IPS-20b (cell line): ENCODE data around the gene IRF2BP2.
"Not testable (repeated sequence)": the region's sequence is repeated elsewhere in the genome, so short reads cannot be mapped to it uniquely, and the experiment has no call there.

Source experiments
- H3K27ac ChIP-seq: one replicate; pipeline ENCODE4 v1.5.1; 2013; ENCODE audit warnings: low read length
- H3K27me3 ChIP-seq: 2 replicates; pipeline ENCODE4 v1.6.1; 2013; ENCODE audit warnings: mild to moderate bottlenecking, low read length, inconsistent platforms; ENCODE audit not compliant: insufficient read depth
- H3K36me3 ChIP-seq: 2 replicates; pipeline ENCODE4 v1.6.1; 2013; ENCODE audit warnings: low read depth, mild to moderate bottlenecking, inconsistent platforms, low read length, moderate library complexity; ENCODE audit not compliant: insufficient read depth
- H3K4me1 ChIP-seq: 2 replicates; pipeline ENCODE4 v1.6.1; 2013; ENCODE audit warnings: mild to moderate bottlenecking, control low read depth, inconsistent platforms, low read length, moderate library complexity; ENCODE audit not compliant: insufficient read depth
- H3K4me3 ChIP-seq: 2 replicates; pipeline ENCODE4 v1.5.1; 2013; ENCODE audit warnings: mild to moderate bottlenecking, low read length, inconsistent platforms
- H3K9ac ChIP-seq: 2 replicates; pipeline ENCODE4 v1.6.1; 2013; ENCODE audit warnings: low read depth, mild to moderate bottlenecking, inconsistent platforms, low read length, moderate library complexity
- H3K9me3 ChIP-seq: 2 replicates; pipeline ENCODE4 v1.6.1; 2013; ENCODE audit warnings: mild to moderate bottlenecking, low read depth, low read length, inconsistent platforms; ENCODE audit not compliant: insufficient read depth

IRF2BP2 gene

DNA sequence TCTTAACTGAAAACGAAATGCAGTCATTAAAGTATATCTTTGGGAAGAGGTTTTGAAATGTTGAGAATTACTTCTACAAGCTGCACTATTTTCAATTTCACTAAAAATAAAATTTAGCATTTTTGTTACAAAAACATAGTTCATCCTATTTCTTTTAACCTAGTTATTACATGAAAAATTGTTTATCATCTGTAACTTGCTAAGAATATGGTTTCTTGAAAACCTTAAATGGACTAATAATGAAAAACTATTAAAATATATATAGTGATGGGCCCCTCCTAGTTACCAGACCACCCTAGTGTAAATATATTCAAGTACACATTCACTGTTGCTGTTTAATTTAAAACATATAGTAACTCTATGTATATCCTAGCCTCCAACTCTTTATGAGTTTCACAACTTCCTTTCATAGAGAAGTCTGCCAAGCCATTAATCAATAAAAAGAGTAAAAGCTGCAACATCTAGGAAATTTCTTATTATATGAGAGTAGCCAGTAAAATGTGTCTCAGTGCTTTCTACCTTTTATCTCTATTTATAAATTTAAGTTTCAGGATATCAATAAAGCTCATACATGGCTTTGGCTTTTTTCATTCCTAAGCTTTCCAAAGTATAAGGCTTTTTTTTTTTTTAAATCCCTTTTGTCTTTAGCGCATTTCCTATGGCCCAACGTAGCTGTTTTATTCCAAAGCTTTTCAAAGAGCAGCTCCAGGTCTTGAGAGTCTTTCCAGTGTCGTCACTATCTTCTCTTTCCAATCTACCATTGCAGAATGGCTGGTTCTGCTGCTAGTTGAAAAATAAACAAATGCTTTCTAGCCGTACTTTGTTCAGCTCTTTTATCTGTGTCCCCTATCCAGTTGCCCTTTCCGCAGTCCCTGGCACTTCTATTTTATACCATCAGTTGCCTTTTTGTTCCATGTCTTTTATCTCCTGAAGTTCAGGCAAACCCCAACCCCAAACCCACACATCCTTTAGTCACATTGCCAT is 6.5 kb downstream of the IRF2BP2 start:
- Histone ChIP-seq H3K9ac (peak overlapping the region; percentile 23; the same call in 1 of the 2 replicates), H3K27ac (no peak overlapping the region), H3K4me1 (peaks cover 66% of the 10 kb centered on the region), H3K36me3 (peaks cover 48% of the 10 kb centered on the region), H3K9me3 (no peaks in the 10 kb centered on the region), H3K4me3 (peak overlapping the region; percentile 87), H3K27me3 (no peaks in the 10 kb centered on the region)

DNA sequence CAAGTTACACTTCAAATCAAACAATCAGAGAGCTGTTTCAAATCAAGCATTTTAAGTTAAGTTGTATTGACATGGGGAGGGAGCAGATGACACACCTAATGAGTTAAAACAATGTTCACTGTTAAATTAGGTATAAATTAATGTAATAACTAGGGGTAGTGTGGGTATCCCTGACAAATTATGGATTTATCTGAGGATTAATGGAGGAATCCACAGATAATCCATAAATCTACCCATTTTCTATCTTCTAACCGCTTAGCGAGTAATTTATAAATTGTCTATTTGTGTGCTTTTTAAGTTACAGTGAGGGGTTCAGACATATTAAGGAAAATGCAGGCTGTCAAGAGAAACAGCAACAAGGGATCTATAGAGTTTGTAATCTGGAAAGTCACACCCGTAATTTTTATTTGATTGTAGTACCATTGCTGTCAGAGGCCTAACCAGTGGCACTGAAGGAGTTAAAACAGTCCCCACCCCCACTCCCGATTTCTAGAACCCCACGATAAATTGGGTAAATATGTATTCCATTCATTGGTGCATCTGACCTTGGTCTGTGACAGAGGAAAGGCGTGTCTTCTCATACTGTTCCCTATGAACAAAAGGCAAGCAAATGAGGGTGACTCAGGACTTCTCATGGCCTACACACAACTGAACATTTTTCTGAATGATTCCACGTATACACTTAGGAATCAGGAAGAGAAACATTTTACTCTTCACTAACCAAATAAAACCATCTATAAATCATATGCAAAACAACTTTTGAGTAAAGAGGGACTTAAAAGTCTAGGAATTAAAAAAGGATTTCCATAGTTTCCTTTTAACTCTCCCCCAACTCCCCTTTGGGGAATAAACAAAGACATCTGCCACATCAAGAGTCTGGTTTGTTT is 7.4 kb downstream of the IRF2BP2 start:
- Histone ChIP-seq H3K27ac (no peak overlapping the region), H3K36me3 (peaks cover 44% of the 10 kb centered on the region), H3K9ac (peak overlapping the region; percentile 23; the same call in 1 of the 2 replicates), H3K4me1 (peaks cover 62% of the 10 kb centered on the region), H3K4me3 (peak overlapping the region; percentile 87), H3K27me3 (no peaks in the 10 kb centered on the region), H3K9me3 (no peaks in the 10 kb centered on the region)

DNA sequence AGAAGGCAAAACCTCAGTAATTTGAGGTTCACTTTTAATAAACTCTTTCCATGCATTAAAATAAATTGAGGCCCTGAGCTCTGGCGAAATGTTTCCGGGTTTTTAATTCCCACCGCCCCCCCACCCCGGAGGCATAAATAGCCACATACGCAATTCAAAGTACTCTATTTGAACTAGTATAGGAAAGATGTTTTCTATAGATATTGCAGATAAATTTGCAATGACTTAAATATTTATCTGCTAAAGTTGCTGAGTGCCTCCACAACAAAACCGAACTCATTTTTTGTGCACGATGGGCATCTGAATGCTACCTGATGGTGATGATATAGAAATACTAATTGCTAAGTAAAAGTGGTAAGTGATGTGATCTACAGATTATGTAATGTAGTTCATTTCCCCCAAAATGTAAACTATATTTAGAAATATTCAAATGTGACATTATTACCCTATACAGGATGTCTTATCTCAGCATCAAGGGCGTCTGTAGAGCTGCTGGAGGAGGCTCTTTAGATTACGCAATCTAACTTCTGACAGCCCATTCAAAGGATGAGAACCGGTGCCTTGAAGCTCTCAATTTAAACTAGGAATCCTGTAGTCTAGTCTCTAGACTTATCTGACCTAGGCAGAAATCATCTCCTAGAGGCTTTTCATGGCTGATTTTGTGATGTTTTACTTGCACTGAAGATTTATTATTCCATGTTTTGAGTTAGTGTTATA is 8.5 kb downstream of the IRF2BP2 start:
- no peak overlapping the region for H3K4me3 ChIP-seq
- no peak overlapping the region for H3K9ac ChIP-seq
- H3K36me3 ChIP-seq = peaks cover 32% of the 10 kb centered on the region
- H3K4me1 ChIP-seq = peaks cover 60% of the 10 kb centered on the region
- H3K27ac ChIP-seq = no peak overlapping the region
- no peaks in the 10 kb centered on the region for H3K9me3 ChIP-seq
- H3K27me3 ChIP-seq = no peaks in the 10 kb centered on the region

DNA sequence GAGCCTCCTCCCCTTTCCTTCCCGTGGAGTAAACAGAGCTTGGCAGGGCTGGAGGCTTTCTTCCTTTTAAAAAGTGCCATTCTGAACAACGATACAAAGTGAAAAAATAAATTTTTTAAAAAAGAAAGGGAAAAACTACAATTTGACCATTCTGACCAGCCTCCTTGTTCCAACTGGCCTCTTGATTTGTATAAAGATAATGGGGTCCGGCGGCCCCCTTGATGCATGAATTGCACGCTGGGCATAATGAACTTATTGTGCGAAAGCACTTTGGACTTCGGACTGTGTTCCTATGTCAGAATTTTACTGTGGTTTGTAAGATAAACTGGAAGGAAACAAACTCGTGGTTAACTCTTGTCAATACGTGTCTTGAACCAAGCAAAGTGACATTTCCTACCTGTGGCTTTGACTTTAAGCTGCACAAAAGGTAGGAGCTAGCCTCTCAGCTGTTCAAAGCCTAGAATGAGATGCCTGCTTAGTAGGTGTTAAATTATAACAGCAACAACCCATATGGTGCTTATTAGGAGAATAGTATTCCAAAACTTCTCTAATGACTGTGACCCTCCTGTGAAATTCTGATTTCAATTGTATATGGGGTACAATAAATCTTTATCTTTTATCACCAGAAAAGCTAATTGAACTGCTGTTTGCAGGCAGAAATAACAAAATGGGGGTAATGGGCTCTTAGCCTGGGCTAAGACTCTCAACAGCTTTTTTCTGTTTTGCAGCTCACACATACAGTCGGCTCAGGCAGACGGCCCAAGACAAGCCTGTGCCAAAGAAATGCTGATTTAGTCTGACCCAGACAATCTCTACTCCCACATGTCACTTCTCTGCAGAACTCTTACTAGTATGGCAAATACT is 9.3 kb downstream of the IRF2BP2 start:
- Histone ChIP-seq H3K9ac (peak overlapping the region; percentile 59; the same call in 1 of the 2 replicates), H3K36me3 (peaks cover 24% of the 10 kb centered on the region; the same call in 1 of the 2 replicates), H3K4me1 (peaks cover 53% of the 10 kb centered on the region), H3K9me3 (no peaks in the 10 kb centered on the region), H3K4me3 (peak overlapping the region; percentile 52), H3K27ac (no peak overlapping the region), H3K27me3 (no peaks in the 10 kb centered on the region)

DNA sequence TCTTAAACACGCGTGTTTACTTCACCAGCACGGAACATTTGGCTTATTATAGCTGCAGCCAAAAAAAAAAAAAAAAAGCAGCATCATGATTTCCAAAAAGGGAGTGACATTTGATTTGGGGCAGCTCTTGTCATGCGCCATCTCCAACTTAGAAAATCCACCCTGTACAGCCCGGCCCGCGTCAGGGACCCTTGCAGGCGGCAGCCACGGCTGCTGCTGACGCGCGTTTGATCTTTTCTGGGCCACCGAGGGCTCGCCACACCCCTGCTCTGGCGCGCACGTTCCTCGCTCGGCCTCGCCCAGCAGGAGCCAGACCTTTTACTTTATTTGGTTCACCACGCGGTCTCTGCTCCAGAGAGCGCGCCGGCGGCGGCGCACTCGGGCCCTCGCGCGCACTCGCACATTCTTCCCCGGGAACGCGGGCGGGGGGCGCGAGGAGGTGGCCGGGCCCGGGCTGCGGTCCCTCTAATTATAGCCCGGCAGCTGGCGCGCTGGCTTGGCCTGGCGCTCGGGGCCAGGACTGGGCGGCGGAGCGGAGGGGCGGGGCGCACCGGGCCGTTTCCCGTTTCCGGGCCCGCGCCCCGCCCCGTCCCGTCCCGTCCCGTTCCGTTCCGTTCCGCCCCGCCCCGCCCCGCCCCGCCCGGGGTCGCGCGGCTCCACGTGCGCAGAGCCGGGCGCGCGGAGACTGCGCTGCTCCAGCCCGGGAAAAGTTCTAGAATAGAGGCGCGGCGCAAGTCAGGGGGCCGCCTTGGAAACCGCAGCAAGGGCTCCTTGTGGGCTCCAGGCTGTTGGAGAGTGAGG is 10.2 kb downstream of the IRF2BP2 start:
- Histone ChIP-seq H3K27ac (no peak overlapping the region), H3K27me3 (no peaks in the 10 kb centered on the region), H3K9ac (peak overlapping the region; percentile 80; the same call in 1 of the 2 replicates), H3K36me3 (peaks cover 16% of the 10 kb centered on the region; the same call in 1 of the 2 replicates), H3K4me3 (peak overlapping the region; percentile 61), H3K4me1 (peaks cover 46% of the 10 kb centered on the region), H3K9me3 (no peaks in the 10 kb centered on the region)

DNA sequence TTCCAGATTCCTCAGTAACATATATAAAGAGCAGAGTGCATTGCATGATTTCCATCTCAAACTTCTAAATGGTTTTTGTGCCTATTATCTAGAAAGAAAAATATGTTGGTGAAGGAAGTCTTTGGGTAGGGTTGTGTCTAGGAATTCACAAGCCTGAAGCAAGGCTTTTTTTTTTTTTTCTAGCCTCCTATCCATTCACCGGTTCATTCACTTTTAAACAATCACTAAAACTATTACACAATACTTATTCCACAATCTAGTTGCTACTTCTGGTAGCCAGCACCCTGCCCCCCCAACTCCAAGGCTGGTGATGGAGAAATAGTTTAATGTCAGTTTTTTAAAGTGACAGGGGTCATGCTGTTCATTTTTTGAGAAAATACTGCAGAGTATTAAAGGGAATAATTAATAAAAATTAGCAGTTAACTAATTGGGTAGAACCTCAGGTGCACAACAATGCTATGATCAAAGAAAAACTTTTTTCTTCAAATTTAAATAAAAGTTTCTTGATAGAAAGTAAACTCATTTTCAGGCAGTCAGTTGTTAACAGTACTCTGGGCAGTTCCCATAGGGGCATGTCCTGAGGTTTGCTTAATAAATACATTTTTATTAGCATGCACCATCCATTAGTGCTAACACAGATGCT is 10.9 kb downstream of the IRF2BP2 start:
- Histone ChIP-seq H3K9me3 (no peaks in the 10 kb centered on the region), H3K27ac (no peak overlapping the region), H3K4me3 (peak overlapping the region; percentile 61), H3K9ac (peak overlapping the region; percentile 80; the same call in 1 of the 2 replicates), H3K27me3 (no peaks in the 10 kb centered on the region), H3K4me1 (peaks cover 39% of the 10 kb centered on the region), H3K36me3 (peaks cover 9% of the 10 kb centered on the region; the same call in 1 of the 2 replicates)

DNA sequence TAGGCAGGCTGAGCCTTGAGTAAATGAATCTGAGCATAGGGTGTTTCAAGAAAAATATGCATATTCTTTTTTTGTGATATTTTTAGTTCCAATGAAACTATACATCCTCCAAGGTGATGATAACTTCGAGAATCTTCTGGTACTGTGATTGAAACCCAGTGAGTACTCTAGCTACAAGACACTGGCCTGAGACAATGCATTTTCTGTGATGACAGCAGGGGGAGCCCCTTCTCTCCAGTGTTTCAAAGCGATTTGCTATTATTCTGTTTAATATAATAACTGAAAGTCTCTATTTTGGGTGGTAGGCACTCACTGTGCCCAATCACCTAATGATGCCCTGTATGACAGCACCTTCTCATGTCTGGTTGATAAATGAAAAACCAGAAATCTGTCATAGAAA is 12.1 kb downstream of the IRF2BP2 start:
- Histone ChIP-seq H3K27me3 (no peaks in the 10 kb centered on the region), H3K4me1 (peaks cover 29% of the 10 kb centered on the region), H3K36me3 (peaks cover 9% of the 10 kb centered on the region; the same call in 1 of the 2 replicates), H3K9me3 (no peaks in the 10 kb centered on the region), H3K9ac (no peak overlapping the region), H3K27ac (no peak overlapping the region), H3K4me3 (no peak overlapping the region)

DNA sequence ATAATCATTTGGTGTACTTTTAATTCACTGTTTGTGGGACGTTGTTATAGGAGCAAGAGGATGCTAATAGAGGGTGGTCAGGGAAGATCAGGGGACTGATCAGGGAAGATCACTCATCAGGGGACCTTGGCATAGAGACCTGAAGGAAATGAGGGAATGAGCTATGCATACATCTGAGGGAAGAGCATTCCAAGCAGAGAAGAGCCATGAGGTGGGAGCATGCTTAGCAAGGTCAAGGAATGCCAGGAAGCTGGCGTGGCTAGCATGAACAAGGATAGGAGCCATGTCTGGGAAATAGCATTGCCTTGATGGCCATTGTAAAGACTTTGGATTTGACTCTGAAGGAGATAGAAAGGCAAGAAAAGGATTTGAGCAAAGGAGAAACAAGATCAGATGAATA is 14.1 kb downstream of the IRF2BP2 start:
- H3K9me3 ChIP-seq = no peaks in the 10 kb centered on the region
- no peak overlapping the region for H3K4me3 ChIP-seq
- H3K9ac ChIP-seq = no peak overlapping the region
- H3K36me3 ChIP-seq = no peaks in the 10 kb centered on the region
- no peak overlapping the region for H3K27ac ChIP-seq
- H3K27me3 ChIP-seq = no peaks in the 10 kb centered on the region
- peaks cover 12% of the 10 kb centered on the region for H3K4me1 ChIP-seq

DNA sequence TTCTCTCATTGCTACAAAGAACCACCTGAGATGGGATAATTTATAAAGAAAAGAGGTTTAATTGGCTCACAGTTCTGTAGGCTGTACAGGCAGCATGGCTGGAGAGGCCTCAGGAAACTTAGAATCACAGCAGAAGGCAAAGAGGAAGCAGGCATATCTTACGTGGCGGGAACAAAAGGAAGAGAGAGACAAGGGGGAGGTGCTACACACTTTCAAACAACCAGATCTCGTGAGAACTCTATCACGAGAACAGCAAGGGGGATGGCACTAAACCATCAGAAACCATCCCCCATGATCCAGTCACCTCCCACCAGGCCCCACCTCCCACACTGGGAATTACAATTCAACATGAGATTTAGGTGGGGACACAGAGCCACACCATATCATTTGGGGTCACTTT is 15.4 kb downstream of the IRF2BP2 start:
- not testable (repeated sequence) for H3K36me3 ChIP-seq, H3K4me1 ChIP-seq, H3K27ac ChIP-seq, H3K9ac ChIP-seq, H3K4me3 ChIP-seq, H3K27me3 ChIP-seq, H3K9me3 ChIP-seq
